Activated CD4-positive, alpha-beta T cell treated with anti-CD3 and anti-CD28 coated beads, Interleukin-10, Interleukin-2, amounts not matched to agents 100 ng/mL and 50 ng/mL, durations not matched to agents 16 hours and 8 hours (primary cell): Measurements from ENCODE around the gene PLCB1.

Experiments used
- DNase-seq: peaks from one replicate; pipeline ENCODE4 v3.0.0-alpha.2; 2020

Gene PLCB1

DNA sequence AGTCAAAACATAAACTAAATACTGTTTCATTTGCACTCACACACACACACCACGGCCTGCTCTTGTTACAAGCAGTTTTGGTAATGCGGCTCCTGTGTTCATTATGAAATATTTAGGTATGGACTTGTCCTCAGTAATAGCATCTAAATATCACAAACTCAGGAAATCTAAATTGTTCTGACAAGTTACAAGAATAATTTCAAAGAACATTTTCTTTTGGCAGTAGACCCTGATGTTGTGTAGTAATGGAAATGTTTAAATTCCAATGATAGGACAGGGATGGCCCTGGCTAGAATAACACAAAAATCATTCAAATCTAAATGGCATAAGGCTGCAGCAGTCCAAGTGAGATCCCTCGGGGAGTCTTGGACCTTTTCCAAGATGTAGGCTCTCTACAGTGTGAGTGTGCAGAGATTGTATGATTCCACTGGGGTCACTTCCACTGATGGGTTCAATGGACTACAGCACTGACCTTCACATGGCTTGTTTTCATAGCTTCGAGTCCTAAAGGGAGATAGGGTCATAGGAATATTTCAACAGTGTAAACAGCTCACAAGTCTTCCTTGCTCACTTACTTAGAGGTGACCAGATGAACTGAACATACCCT, 726.2 kb downstream of the PLCB1 start:
- DNase-seq: no peak

DNA sequence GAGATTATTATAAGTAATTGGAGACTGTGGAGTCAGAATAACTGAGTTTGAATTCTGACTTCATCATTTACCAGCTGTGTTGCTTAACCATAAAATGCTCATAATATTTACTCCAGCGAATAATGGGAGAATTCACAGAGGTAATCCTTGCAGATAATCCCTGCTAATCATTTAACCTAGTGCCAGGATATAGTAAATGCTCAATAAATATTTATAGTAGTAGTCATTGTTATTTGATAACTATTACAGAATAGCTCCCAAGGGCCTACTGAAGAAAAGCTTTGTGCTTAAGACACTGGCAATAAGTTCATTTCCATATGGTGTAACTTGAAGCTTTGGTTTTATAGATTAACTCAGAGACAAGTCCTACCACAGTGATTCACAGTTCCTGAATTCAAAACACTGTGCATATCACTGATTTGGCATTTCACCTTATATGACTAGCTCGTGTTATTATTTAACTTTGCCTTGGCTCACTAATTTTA, 728.0 kb downstream of the PLCB1 start:
- no peak for DNase-seq

DNA sequence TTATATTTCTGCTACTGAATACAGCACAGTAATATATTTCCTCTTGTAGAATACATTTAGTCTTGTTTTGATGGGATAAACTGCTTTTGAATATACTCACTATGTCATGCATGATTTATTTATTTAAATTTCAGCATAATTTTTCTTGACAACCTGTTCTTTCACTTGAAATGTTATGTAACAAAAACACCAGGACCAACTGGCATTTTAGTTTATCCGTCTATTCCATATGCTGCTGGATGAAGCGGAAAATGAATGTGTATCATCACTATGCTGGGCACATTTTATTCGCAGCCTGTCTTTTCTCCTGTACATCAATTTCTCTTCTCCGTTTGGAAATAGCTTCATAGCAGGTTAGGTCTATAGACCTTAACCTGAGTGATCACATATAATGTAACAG, 730.0 kb downstream of the PLCB1 start:
- DNase-seq: no peak

DNA sequence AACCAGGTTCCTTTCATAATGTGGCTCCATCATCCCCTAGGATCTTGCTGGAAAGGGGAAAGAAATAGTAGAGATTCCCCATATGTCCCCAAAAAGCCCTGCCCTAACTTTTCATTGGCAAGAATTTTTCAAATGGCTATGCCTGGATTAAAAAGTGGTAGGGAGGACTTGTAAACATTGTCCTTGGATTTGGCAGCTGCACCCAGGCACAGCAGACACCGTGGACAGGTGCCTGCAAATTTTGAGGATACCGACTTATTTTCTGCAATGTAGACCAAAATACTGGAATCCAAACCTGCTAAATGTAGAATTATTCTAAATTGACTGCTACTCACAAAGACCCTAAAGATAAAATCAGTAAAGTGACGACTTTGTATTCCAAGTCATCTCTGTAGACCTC, 733.6 kb downstream of the PLCB1 start:
- DNase-seq: no peak

DNA sequence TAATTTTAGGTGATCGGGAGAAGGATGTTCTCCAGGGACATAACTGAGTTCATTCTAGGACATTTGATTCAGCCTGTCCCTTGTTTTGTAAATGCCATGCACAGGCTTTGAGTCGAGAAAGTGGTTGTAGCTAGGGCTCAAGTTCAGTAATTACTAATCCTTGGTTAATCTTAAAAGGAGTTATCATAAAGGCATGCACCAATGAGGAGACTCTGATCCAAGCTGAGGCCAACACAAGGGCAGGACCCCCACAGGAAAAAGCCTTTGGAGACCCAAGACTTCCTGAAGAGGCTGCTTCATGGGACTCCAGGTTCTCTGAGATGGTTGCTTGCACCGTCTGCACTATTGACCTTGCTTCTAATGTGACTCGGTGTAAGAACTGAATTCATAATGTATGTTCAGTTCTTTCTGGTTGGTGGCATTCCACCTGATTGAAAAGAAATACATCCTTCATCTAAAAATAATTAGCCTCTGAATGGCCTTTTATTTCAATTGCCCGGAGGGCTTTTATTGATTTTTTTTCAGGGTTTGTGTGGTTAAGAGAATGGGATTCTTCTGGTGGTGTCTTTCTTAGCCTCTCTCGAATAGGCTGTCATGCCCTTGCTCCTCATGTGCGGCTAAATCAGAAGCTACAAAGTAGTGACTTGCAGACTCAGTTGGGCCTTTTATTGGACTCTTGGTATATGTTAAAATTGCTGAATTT, 735.1 kb downstream of the PLCB1 start:
- no peak for DNase-seq

DNA sequence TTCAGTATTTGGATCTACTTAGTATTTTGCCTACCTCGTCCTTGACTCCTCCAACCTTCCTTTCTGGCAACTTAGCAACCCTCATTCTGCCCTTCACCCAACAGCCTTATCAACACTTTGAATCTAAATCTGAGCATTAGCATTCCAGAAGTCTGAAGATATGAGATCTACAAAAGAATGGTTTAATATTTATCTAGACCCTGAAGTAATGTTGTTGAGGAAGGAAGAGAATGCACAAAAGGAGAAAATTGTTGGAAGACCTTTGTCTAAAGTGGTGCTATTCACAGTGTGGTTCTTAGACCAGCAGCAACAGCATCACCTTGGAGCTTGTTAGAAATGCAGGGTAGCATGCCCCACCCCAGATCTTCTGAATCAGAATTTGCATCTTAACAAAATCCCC, 738.6 kb downstream of the PLCB1 start:
- DNase-seq: no peak

DNA sequence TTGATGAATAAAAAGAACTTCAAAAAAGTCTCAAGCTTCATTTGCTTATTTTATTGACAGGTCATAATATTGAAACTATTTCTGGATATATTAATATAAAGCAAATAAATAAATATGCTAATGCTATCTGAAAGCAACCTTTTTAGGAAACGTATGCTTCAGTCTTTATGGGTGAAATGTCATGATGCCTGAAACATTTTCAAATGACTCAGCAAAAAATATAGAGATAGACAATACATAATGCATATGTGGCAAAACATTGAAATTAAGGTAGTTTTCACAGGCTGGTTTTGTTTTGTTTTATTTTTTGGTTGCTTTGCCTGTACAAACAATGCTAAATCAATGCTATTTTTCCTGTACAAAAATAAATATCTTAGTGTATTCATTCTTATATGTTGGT, 742.4 kb downstream of the PLCB1 start:
- no peak for DNase-seq

DNA sequence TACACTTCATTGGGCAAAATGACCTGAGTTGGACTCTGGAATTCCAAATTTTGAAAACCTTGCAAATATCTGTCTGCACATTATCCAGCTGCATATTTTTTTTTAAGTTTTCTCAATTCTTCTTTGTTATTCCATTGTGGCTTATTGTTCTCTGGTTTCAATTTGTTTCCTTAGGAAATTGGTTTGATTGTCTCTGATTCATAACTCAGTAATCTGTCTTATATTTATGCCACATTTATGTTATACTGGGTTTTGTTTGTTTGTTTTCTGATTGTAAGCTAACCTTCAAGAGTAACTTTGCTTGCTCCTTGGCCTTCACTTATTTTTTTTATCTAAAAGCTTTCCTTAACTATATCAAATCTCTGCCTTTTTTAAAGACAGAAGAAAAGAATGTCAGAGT, 743.5 kb downstream of the PLCB1 start:
- no peak for DNase-seq

DNA sequence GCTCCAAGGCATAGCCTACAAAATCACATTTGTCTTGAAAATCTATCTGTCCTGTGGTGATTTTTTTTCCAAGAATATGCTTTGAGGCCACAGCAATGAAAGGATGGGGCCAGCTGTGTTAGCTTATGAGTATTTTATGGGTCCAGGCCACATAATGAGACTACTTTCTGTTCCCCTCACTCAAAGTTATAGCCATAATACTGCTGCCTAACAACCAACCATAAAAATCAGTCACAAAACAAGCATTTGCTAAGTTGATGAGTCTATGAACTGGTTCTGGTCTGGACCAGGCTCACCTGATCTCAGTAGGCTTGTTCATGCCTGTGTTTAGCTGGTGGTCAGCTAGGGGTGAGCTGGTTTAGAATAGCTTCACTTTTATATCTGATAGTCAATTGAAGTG, 744.3 kb downstream of the PLCB1 start:
- no peak for DNase-seq

DNA sequence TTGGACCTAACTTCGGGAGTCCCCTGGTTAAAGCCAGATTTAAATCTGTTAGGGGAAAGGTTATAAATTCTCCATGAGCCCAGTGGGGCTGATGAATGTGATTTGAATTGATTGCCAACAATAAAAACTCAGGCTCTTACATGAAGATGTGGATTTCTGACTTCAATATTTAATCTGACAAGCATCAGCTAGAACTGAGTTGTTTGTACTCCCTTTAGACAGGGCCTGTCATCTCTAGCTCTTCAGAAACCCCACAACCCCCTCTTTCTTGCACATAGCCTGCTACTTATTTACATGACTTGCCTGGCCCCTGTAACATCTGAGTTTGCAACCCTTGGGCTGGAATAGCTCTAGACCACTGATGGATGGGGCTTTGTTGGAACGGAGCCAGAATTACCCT, 745.2 kb downstream of the PLCB1 start:
- DNase-seq: no peak

DNA sequence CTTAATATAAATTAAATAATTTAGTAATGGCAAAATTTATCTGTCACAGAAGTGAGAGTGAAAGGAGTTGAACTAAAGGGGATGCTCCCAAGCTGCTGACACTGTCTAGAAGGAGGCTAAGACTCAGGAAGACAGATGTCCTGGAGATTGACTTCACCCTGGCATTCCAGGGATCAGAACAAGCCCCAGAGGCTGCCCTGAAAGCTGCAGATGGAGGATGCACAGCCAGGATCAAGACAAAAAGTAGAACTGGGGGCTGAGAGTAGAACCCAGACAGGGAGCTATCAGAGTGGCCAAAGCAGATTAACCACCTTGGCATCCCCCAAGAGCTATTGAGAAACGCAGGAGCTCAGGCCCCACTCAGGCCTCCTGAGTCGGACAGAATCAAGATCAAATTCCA, 747.6 kb downstream of the PLCB1 start:
- DNase-seq: no peak

DNA sequence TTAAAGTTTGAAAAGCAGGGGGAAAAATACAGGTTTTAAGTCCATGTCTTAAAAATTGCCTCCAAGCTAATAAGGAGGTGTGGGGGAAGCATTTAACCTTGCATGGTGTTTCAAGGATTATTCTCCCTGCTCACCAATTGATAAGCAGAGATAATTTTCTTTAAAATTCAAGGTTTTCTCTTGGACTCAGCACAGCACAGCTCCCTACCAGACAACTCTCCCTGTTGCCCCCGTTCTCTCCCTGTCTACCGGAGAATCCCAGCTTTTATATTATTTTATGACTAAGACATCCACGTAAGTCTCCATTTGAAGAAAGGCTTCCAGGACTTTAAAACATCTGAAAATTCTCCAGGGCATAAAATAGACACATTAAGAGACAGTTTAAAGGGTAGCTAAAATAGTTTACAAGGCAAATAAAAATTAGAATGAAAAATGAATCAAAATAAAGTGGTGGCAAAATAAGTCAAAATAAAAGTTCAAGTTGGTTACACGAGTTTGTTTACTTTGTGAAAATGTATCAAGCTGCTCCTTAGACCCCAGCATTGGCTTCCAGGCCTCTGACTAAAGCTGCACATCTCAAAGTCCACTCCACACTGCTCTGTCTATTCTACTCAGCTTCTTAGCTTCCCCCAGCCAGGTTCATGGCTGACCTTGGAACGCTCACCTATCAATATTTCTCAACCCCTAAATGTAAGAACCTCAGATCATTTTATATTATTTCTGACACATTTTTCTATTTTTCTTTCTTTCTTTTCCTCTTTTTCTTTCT, 748.2 kb downstream of the PLCB1 start:
- DNase-seq: no peak

DNA sequence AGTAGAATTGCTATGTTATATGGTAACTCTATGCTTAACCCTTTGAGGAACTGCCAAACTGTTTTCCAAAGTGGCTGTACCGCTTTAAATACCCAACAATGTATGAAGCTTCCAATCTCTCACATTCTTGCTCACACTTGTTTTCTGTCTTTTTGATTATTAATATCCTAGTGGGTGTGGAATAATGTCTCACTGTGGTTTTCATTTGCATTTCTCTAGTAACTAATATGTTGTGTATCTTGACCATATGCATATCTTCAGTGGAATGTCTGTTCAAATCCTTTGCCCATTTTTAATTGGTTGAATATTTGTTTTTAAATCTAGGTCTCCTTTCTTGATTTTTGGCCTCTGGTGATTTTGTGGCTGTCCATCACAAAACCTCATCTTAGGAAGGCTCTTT, 759.0 kb downstream of the PLCB1 start:
- DNase-seq: no peak

DNA sequence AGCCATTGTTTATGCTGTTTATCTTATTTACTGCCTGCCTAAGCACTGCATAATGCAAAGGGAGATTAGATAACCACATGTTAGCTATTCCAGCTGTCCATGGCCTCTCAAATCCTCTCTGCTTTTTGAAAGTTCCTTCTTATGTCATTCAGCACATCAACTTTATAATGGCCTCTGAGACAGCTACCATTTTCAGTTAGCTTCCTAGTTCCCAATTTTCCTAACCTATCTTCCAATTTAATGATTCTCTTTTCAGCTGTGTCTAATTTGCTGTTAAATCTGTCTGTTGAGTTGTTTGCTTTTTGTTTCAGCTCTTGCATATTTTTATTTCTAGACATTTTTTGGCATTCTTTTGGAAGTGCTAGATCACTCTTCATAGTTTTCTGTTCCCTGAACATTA, 763.4 kb downstream of the PLCB1 start:
- DNase-seq: no peak

DNA sequence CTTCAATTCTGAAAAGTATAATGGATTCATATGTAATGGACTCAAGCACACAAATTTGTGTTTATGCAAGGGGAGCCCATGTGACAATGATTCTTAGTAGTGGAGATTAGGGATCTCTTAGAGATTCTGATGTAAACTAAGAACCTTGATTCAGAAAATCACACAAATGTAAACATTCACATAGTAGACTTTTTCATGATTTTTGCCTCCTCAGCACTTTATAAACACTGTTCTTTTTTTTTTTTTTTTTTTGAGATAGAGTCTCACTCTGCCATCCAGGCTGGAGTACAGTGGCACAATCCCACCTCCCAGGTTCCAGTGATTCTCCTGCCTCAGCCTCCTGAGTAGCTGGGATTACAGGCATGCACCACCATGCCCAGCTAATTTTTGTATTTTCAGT, 766.8 kb downstream of the PLCB1 start:
- DNase-seq: no peak

DNA sequence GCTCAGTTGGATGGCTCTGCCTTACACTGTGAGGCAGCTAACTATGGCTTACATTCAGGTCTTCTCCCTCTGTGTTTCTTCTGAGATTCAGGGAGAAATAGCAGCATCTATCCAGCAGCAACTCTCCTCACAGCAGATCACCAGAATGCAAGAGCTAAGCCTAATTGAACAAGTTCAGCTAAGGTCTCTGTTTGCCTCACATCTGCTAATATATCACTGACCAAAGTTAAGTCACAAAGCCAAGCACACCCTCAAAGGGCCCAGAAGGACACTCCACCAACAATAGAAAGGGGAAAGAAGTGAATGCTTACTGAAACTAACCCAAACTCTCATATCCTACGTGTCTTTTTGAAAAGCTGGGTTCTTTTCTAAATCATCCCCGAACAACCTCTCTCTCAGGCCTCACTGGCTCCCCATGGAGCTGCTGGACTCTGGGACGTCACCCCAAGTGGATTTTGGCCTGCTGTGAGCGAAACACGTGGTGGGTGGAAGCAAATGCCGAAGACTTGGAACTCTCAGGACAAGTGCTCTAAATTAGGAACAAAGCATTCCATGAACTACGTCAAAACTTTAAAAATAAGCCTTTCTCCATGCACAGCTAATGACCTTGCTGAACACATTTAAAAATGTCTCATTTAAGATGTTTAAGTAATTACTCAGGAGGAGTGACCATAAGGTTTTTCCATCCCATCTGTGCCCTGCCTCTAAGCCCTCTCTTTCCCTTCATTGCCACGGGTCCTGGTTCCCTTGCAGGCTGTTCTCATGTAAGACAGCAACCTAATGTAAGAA, 769.4 kb downstream of the PLCB1 start:
- no peak for DNase-seq

DNA sequence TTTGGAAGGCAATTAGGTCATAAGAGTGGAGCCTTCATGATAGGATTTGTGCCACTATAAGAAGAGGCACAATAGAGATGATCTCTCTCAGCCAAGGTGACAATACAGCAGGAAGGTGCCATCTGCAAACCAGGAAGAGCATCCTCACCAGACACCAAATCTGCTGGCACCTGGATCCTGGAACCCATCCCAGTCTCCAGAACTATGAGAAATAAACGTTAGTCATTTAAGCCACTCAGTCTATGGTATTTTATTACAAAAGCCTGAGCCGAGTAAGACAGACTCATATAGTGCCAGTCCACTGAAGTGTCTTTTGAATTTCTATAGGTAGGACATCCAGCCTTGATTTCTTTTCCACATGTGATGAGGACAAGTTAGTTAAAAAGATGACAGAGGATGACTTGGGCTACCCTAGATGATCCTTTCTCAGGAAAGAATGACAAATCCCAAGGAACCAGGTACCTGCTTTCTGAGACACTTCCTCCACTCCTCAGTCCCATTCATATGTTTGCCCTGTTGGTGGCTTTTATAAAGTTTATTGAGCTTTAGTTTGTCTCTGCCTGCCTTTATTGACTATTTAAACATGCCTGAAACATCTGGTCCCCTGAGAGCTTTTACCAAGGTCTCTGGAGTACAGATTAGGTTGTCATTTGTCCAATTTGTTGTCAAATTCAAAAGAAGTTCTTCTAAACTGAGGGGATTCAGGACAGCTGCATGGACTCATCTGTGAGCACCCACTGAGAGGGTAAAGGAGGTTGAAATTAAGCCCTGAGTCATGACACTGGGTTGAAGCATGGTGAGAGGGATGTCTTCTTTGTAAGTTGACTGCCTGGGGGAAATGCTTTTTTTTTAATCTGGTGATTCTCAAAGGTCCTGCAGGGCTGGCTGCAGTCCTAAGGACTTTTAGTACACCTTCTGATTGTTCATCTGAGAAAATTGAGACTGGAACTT, 771.9 kb downstream of the PLCB1 start:
- no peak for DNase-seq

DNA sequence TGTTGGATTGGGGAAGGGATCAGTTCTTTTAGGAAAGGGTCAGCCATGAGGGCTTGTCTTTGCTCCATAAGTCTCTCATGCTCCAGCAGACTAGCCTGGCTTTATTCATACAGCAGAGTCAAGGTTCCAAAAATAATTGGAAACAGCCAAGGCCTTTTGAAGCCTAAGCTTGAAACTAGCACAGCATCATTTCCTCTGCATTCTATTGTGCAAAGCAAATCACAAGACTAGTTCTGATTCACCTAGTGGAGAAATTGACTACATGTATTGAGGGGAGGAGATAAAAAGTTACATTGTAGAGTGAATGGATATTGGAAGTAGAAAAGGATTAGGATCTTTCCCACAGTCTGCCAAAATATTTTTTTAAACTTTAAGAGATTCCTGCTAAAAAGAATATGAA, 777.5 kb downstream of the PLCB1 start:
- no peak for DNase-seq

DNA sequence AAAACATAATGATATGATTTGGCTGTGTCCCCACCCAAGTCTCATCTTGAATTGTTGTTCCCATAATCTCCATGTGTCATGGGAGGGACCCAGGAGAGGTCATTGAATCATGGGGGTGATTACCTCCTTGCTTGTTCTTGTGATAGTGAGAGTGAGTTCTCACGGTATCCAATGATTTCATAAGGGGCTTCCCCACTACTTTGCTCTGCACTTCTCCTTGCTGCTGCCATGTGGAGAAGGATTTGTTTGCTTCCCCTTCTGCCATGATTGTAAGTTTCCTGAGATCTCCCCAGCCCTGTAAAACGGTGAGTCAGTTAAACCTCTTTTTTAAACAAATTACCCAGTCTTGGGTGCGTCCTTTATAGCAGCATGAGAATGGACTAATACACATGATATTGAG, 780.0 kb downstream of the PLCB1 start:
- DNase-seq: no peak

DNA sequence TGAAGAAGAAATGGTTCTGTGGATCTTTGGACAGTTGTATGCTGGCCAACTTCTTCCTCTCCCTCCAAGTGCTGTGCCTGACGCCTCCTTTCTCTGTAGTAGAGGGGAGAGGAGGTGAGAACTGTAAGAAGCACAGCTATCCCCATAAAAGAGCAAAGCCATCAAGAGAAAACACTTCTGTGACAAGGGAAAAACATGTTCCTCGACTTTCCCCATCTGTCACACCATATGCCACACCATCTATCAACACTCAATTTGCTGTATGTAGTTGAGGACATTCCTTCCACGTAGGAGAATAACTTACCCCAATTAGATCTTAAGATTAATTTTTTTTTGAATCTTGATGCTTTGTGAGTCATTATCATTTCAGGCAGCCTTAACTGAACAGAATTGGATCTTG, 780.7 kb downstream of the PLCB1 start:
- DNase-seq: no peak

DNA sequence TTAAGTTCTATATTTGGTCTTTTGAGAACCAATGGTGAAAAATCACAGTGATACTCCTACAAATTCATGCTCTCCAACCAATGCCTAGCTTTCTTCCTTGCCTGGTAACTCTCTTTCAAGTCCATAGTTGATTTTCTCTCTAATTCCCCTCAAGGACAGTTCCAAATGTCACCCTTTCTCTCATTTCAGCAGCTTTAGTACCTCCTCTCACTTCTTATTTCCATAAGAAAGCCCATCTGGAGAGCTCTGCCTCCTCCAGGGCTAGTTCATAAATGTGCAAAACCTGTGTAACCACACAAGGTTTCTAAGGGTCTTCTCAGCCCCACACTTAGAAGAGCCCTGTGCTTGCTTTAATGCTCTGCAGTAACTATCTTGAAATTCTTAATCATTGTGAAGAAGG, 781.4 kb downstream of the PLCB1 start:
- no peak for DNase-seq

DNA sequence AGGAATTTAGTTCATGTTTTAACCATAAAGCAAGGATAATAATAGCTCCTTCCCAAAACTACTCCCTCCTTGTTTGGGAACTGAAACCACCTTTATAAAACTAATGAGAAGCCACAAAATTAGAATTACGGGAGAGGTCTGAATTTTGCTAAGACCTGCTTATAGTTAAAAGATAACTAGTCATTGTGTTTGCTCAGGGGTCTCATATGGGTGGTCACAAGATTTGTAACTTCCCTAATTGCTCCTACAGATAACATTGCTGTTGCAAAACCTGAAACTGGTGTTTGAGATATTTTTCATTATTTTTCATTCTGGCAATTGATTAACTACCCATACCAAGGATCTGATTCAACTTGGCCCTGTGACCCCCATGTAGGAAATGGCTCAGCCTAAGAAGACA, 782.4 kb downstream of the PLCB1 start:
- no peak for DNase-seq
